Measurements from ENCODE around the gene ZNF575.

DNA sequence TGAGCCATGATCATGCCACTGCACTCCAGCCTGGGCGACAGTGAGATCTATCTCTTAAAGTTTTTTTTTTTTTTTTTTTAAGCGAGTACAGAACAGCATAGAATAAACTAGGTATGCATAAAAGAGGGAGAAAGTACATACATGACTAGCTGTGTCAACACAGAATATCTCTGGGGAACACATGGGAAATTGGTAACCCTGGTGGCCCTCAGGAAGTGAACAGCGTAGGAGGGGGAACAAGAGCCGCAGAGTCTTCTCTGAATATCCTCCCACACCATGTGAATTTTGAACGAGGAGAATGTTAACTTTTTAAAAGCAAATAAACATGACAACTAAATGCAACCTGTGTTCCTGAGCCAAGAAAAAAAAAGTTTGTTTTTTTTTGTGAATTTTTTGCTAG lies 43.7 kb upstream of the ZNF575 start:
- TF ChIP-seq ZNF274 (IDR thresholded peaks at IDR 0.05; ENCODE audit: low read length) = no peak
- no peak for TF ChIP-seq ZNF274 (tag by site-specific recombination; IDR thresholded peaks at IDR 0.05; ENCODE audit: borderline replicate concordance)
- TF ChIP-seq ZNF677 (tag by site-specific recombination; IDR thresholded peaks at IDR 0.05) = no peak
- no peak for TF ChIP-seq ZIC2 (tag by site-specific recombination; IDR thresholded peaks at IDR 0.05)

Data from HEK293 (cell line).